Measurements from ENCODE around the gene IGSF9. TPM values are rescaled to one million over a fixed set of nuclear protein-coding genes. Genes with fewer than 3 reads are reported as not detected.

IGSF9 gene, protein sequence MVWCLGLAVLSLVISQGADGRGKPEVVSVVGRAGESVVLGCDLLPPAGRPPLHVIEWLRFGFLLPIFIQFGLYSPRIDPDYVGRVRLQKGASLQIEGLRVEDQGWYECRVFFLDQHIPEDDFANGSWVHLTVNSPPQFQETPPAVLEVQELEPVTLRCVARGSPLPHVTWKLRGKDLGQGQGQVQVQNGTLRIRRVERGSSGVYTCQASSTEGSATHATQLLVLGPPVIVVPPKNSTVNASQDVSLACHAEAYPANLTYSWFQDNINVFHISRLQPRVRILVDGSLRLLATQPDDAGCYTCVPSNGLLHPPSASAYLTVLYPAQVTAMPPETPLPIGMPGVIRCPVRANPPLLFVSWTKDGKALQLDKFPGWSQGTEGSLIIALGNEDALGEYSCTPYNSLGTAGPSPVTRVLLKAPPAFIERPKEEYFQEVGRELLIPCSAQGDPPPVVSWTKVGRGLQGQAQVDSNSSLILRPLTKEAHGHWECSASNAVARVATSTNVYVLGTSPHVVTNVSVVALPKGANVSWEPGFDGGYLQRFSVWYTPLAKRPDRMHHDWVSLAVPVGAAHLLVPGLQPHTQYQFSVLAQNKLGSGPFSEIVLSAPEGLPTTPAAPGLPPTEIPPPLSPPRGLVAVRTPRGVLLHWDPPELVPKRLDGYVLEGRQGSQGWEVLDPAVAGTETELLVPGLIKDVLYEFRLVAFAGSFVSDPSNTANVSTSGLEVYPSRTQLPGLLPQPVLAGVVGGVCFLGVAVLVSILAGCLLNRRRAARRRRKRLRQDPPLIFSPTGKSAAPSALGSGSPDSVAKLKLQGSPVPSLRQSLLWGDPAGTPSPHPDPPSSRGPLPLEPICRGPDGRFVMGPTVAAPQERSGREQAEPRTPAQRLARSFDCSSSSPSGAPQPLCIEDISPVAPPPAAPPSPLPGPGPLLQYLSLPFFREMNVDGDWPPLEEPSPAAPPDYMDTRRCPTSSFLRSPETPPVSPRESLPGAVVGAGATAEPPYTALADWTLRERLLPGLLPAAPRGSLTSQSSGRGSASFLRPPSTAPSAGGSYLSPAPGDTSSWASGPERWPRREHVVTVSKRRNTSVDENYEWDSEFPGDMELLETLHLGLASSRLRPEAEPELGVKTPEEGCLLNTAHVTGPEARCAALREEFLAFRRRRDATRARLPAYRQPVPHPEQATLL
- total RNA-seq: 10.6 TPM

GRCh38 chr1:159945483-159946241 is at the start of gene IGSF9:
TSS of gene IGSF9 (minus strand) at chr1:159945613. CDS start at chr1:159943454, 2,159 bp downstream.

GRCh38 chr1:159953536-159954515 is 8.4 kb upstream of the IGSF9 start, which contains the start of gene SLAMF9:
TSS of gene SLAMF9 (minus strand) at chr1:159954237. CDS start at chr1:159954137, 100 bp downstream.

GRCh38 chr1:159924791-159925718 is 20.4 kb downstream of the IGSF9 start, which contains the start of gene TAGLN2:
TSS of gene TAGLN2 (minus strand) at chr1:159925507. CDS start at chr1:159920509, 4,998 bp downstream.

GRCh38 chr1:159900086-159900680 is 45.2 kb downstream of the IGSF9 start, which contains the start of gene CFAP45:
TSS of gene CFAP45 (minus strand) at chr1:159900165. CDS start at chr1:159900098, 67 bp downstream.

Small RNA genes within 50 kb of the gene (small RNA-seq; reads per million reads assigned to genes)
- gene MIR4259 (ENCODE audit: low replicate concordance): not detected

Other genes with a start within 250 kb of the IGSF9 start
- gene CRP, start 231.0 kb downstream of the IGSF9 start, total RNA-seq: not detected
- 16.0 TPM for gene DUSP23, start 164.7 kb downstream of the IGSF9 start, total RNA-seq
- gene FCRL6, start 143.3 kb downstream of the IGSF9 start, total RNA-seq: not detected
- gene SLAMF8, start 118.7 kb downstream of the IGSF9 start, total RNA-seq: not detected
- gene VSIG8, start 83.0 kb downstream of the IGSF9 start, total RNA-seq: 0.31 TPM
- gene CFAP45, start 45.4 kb downstream of the IGSF9 start, total RNA-seq: 0.63 TPM
- 16.9 TPM for gene TAGLN2, start 20.1 kb downstream of the IGSF9 start, total RNA-seq
- not detected for gene SLAMF9, start 8.6 kb upstream of the IGSF9 start, total RNA-seq
- 9.7 TPM for gene PIGM, start 86.4 kb upstream of the IGSF9 start, total RNA-seq
- 3.4 TPM for gene KCNJ10, start 124.5 kb upstream of the IGSF9 start, total RNA-seq
- gene KCNJ9, start 135.9 kb upstream of the IGSF9 start, total RNA-seq: 14.7 TPM
- 54.8 TPM for gene IGSF8, start 153.0 kb upstream of the IGSF9 start, total RNA-seq
- gene ATP1A2, start 170.1 kb upstream of the IGSF9 start, total RNA-seq: 61.7 TPM
- 0.31 TPM for gene ATP1A4, start 206.0 kb upstream of the IGSF9 start, total RNA-seq
- gene CASQ1, start 245.0 kb upstream of the IGSF9 start, total RNA-seq: 1.9 TPM